HG03571 (cell line): ENCODE data around the gene SH3GL1.
A peak's percentile ranks its signal among the peaks of the same experiment; 100 is the strongest.

ENCODE experiments used
- ATAC-seq: cut with Tn5 transposase; IDR thresholded peaks from one replicate; pipeline ENCODE4 v1.9.1; 2021; ENCODE audit not compliant: unreplicated experiment

SH3GL1 gene

GRCh38 chr19:4399812-4400134 lies 574 bp downstream of the SH3GL1 start:
- ATAC-seq = peak; percentile 7

- no peak for ATAC-seq
Measured at GRCh38 chr19:4396949-4397783, 3.2 kb downstream of the SH3GL1 start.

GRCh38 chr19:4393947-4394590 lies 6.3 kb downstream of the SH3GL1 start:
- no peak for ATAC-seq

DNA sequence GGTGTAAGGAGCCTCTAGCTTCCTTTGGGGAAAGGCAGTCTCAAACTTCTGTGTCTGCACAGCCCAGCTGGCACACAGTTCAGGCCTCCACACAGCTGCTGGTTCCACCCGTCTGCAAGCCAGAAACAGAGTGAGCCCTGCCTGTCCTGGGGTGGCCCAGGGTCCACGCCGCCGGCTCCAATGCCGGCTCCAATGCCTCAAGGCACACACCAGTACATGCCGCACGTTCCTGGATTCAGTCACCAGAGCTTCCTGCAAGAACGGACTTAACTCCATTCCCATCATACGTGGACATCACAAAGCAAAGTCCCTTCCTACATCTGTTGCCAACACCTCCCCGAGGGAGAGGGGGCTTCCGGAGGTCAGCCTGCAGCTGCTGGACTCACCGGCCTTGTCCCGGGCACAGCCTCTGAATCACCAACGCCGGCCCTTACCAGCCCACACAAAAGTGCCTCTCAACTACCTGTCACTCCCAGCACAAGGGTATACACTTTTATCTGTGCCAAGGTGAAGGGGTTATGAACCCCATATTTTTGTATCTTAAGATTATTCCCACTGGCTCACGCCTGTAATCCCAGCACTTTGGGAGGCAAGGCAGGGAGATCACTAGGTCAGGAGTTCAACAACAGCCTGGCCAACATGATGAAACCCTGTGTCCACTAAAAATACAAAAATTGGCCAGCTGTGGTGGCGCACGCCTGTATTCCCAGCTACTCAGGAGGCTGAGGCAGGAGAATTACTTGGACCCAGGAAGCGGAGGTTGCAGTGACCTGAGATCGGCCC lies 8.5 kb downstream of the SH3GL1 start:
- no peak for ATAC-seq

DNA sequence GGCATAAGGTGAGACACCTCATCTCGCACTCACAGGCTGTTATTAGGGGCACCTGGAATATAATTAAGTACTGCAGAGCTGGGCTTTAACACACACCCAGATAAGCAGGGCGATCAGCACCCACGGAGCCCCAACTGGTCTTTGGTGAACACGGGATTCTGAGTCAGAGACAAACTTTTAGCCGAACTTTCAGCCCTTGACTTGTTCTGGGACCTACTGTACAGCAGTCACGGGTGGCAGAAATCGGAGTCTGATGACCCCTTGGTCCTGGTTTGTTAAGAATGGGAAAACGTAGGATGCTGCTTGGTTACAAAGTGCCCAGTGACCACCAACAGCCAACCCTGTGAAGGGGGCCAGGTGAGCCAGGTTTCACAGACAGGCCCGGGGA lies 9.0 kb downstream of the SH3GL1 start:
- ATAC-seq = no peak

DNA sequence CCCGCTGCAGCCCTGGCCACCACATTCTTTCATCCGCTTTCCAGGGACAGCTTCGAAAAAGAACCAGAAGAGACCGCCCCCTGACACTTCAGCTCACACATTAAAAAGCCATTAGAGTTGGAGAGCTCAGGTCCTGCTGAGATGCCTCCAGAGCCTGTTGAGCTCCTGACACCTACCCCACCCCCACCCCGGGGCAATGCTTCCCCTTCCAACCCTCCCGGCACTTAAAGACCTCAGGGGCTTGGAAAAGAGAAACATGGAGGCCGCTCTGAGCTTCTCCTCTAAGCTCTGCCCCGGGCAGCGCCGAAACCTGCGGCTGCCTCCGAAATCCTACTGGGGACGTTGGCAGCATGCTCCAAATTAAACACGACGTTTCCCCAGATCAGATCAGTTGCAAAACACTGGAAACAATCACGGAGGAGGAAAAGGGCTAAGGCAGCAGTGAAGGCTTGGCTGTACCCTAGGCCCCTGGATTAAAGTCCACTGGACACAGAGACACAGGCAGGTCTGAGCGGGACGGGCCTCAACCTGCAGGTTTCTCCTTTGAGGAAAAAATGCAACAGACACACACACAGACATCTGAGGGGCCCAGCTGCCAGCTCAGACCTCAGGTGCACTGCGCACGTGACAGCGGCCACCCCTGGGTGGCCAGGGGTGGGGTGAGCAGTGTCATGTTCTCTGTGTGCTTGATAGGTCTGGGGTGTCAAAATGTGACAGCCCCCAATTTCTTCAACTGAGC lies 9.6 kb downstream of the SH3GL1 start:
- ATAC-seq = no peak

DNA sequence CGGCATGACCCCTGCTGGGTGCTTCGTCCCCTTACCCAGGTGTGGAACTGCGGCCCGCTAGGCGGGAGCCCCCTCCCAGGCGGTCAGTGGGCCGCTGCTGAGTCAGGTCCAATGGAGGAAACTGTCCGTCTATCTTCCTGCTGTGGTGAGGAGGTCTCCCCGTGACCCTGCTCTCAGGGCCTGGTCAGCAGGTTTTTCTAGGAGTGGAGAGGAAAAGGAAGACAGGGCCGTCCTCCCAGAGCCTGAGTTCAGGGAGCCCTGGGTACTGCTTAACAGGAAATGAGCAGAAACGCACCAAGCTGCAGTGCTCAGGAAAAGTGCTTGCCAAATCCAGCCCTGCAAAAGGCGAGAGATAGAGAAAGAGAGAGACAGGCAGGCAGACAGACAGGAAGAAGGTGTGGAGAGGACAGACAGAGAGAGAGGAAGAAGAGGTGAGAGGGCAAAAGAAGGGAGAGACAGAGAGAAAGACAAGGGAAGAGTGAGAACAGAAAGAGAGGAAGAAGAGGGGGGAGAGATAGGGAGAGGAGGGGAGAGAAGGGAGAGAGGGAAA lies 10.3 kb downstream of the SH3GL1 start:
- no peak for ATAC-seq

DNA sequence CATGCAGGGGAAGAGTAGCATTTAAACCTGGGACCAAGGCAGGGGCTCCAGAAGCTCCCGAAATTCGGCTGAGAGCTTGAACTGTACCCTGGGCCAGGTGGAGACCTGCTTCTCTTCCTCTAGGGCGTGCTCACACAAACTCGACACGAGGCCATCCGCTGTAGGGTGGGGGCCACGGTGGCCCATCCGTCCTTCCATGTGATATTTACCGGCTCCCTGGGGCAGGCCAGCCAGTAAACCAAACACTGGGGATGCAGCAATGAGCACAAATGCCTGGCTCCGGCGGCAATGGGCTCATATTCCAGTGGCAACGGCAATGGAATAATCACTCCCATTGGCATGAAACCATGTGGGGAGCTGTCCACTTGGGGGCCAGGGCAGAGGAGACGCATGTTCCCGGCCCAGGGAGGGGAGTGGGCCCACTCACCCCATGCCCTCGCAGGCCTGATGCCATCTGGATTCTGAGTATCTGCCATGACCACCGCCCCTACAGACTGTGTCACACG lies 10.8 kb downstream of the SH3GL1 start:
- no peak for ATAC-seq

DNA sequence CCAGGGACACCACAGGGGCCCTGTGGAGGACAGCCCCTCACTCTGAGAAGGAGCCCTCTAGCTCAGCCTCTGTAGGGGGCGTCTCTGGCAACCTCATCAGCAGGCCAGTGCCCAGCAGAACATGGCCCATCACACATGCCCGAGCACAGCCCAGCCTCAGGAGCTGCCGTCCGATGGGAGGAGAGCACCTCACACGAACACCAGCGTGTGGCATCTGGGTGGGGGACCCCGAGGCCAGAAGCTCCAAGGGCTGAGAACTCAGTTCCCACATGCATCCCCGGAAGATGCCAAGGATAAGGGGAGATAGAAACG lies 11.3 kb downstream of the SH3GL1 start:
- ATAC-seq = no peak

DNA sequence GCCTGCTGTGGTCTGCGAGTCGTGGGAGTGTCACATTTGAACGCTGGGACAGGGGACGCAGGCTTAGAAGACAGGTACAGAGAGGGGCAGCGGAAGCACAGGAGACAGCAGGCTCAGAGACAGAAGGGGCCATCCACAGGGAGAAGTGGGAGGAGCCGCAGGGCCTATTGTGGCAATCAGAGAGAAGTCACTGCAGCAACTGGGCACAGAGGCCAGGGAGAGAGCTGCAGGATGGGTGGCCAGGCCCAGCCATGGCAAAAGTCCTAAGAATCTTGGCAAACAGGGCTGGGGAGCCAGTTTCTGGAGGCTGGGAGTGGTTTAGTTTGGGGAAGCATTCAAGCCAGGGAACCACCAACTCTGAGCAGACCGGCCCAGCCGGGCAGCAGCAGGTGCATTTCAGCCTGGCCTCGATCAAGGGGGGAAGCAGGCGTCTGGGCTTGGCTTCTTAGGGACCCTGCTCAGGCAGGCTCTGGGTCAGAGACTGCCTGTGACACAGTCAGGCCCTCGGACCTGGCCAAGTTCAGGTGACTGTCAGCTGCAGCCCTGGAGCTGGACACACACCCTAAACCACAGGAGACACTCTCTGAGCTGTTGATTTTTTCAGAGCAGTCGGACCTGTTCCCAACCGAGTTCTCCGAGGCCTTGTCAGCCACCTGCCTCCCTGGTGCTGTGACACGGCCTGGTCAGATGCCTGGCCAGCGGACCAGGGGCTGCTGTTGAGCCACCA lies 11.8 kb downstream of the SH3GL1 start:
- ATAC-seq = no peak

GRCh38 chr19:4386041-4386782 lies 14.1 kb downstream of the SH3GL1 start:
- no peak for ATAC-seq

DNA sequence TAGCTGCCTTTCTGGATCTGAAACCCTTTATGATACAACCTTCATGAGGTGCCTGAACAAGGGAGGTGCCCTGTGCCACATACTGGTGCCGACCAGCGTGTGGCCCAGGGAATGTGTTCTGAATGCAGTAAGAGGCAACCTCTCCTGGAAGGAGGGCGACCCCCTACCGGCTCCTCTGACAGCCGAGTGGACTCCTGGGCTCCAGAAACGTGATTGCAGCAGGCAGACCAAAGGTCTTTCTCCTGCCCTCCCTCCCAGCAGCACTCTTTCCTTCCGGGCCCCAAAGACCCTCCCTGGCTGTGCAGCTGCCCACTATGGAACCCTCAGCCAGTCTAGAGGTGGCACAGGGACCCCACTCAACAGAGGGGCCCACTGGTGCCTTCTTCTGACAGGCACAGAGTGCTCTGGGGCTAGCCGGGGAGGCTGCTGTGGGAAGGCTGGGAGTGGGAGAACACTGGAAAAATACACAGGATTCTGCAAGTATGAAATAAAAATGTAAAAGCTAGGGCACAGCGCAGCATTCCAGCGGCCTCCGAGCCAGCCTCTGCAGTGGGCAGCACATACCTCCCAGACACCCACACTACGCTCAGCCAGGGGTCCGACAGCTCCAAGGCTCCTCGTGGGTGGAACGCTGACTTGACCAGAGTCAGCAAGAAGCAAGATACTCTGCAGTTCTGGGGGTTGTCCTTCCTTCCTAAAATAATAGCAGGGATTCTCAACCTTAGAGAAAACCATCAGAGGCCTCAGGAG lies 14.9 kb downstream of the SH3GL1 start:
- ATAC-seq = no peak

DNA sequence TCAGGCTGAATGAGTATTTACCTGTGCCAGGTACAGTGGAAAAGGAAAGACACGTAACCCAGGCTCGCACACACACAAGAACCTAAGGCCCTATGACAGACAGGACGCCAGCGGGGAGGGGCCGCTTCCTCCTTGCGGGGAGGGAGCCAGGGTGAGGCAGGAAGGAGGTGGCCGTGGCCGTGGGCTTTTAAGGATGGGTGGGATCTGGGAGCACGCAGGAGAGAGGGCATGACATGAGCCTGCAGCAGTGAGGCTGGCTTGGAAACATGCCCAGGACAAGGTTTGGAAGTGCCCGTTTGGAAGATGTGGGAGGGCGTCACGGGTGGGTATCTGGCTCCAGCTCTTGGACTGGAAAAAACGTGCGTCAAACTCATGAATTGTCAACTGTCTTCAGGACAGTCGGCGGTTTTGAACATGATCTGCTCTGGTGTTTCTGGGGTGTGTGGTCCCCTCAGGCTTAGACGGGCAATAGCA lies 20.1 kb downstream of the SH3GL1 start:
- ATAC-seq = no peak

GRCh38 chr19:4379383-4380253 lies 20.7 kb downstream of the SH3GL1 start:
- no peak for ATAC-seq

GRCh38 chr19:4378886-4379285 lies 21.5 kb downstream of the SH3GL1 start:
- no peak for ATAC-seq

- ATAC-seq = no peak
Measured at GRCh38 chr19:4376991-4377781, 23.2 kb downstream of the SH3GL1 start.

DNA sequence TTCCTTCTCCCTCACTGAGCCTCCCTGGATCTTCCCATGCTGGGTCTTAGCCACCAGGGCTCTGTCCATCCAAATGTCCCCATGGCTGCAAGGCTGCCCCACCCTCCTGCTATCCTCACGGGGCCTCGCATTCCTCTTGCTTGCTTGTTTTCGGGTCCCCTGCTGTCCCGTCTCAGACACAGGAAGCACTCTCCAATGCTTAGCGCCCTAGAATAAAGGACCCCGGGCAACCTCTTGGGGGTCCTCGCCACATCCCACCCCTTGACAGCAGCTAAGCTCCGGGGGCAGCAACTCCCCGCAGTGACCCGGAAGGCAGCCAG lies 23.7 kb downstream of the SH3GL1 start:
- ATAC-seq = no peak
